Panc1 (cell line): ENCODE data around the gene MRPL42.

Experiments
- POLR2AphosphoS5 ChIP-seq: IDR thresholded peaks from 2 replicates; pipeline ENCODE4 v1.6.1; 2012; ENCODE audit warnings: mild to moderate bottlenecking, low read depth, low read length, moderate library complexity
- REST ChIP-seq, 2 experiments: IDR thresholded peaks; 2 replicates each; pipeline ENCODE4 v1.6.1; 2011 to 2012; ENCODE audit warnings: low read depth in 2 of 2, control low read depth in 1 of 2, low read length in 1 of 2, mild to moderate bottlenecking in 1 of 2, moderate library complexity in 1 of 2; ENCODE audit not compliant: insufficient read depth in 1 of 2
- SIN3A ChIP-seq: IDR thresholded peaks from 2 replicates; pipeline ENCODE4 v1.6.1; 2012; ENCODE audit warnings: low read depth, mild to moderate bottlenecking, low read length, moderate library complexity, borderline replicate concordance; ENCODE audit not compliant: insufficient read depth
- TCF7L2 ChIP-seq: IDR thresholded peaks from 2 replicates; pipeline ENCODE4 v1.6.1; 2011; ENCODE audit warnings: mild to moderate bottlenecking, low read depth, low read length, inconsistent platforms
- TF ChIP-seq, protein P1 (sequence below): fragments of 450-650 bp; IDR thresholded peaks from 2 replicates; pipeline ENCODE4 v1.5.1; 2017; ENCODE audit warnings: mild to moderate bottlenecking

DNA sequence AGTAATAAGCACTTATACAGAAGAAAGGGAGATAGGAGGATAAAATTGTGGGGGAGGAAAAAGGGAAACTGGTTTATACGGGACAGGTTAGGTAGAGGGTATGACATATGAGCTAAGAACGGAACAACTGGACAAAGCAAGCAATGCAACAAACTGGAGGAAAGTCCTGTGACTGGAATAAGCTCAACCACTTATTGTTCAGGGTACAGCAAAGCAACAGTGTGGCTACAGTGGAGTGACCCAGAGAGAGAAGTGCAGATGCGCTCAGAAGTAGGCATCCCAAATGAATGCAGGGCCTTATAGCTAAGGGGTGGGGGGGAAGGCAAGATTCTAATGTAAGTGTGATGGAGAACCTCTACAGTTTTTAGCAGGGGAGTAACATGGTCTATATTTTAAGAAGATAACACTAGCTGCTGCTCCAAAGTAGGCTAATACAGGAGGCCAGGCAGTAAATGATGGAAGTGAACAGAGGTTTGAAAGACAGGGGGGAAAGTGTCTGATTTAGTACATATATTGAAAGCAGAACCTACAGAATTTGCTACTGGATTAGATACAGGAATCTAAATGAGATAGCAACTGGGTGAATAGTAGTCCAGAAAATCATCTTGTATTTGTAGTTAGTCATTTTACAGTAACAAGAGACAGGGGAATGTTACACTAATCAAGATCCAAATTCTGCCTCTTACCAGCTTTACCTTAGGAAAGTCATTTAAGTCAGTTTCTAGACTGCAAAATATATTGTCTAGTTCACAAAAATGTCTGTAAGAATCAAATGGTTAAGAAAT lies 28.9 kb upstream of the MRPL42 start:
- TF ChIP-seq REST (IDR thresholded peaks at IDR 0.05; ENCODE audit: insufficient read depth in 1 of 2, low read depth in 2 of 2, low read length in 1 of 2) (no peak), TCF7L2 (no peak), POLR2AphosphoS5 (no peak), SIN3A (no peak)
- TF ChIP-seq, protein P1, sequence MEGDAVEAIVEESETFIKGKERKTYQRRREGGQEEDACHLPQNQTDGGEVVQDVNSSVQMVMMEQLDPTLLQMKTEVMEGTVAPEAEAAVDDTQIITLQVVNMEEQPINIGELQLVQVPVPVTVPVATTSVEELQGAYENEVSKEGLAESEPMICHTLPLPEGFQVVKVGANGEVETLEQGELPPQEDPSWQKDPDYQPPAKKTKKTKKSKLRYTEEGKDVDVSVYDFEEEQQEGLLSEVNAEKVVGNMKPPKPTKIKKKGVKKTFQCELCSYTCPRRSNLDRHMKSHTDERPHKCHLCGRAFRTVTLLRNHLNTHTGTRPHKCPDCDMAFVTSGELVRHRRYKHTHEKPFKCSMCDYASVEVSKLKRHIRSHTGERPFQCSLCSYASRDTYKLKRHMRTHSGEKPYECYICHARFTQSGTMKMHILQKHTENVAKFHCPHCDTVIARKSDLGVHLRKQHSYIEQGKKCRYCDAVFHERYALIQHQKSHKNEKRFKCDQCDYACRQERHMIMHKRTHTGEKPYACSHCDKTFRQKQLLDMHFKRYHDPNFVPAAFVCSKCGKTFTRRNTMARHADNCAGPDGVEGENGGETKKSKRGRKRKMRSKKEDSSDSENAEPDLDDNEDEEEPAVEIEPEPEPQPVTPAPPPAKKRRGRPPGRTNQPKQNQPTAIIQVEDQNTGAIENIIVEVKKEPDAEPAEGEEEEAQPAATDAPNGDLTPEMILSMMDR: no peak
